ENCODE results near the gene TMEM179.

TMEM179 gene

DNA sequence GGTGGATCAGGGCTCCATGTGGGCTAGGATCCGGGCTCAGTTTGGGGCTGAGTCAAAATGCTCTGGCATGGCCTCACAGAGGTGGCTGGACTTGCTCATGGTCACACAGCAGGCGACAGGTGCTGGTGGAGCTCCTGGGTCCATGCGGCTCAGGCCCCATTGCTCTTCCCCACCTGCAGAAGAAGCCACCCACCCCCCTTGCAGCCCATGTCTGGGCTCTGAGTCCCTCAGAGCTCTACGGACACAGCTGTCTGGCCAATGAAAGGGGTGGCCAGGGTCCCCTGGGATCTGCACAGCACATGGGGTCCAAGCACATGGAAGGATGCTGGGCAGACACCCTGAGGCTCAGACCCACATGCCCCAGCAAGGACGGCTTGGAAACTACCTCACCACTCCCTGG, 42.0 kb downstream of the TMEM179 start:
- TF ChIP-seq TAF1 (IDR thresholded peaks at IDR 0.05; ENCODE audit: borderline replicate concordance, insufficient read depth, low read length), result no peak
- TF ChIP-seq, protein P1, sequence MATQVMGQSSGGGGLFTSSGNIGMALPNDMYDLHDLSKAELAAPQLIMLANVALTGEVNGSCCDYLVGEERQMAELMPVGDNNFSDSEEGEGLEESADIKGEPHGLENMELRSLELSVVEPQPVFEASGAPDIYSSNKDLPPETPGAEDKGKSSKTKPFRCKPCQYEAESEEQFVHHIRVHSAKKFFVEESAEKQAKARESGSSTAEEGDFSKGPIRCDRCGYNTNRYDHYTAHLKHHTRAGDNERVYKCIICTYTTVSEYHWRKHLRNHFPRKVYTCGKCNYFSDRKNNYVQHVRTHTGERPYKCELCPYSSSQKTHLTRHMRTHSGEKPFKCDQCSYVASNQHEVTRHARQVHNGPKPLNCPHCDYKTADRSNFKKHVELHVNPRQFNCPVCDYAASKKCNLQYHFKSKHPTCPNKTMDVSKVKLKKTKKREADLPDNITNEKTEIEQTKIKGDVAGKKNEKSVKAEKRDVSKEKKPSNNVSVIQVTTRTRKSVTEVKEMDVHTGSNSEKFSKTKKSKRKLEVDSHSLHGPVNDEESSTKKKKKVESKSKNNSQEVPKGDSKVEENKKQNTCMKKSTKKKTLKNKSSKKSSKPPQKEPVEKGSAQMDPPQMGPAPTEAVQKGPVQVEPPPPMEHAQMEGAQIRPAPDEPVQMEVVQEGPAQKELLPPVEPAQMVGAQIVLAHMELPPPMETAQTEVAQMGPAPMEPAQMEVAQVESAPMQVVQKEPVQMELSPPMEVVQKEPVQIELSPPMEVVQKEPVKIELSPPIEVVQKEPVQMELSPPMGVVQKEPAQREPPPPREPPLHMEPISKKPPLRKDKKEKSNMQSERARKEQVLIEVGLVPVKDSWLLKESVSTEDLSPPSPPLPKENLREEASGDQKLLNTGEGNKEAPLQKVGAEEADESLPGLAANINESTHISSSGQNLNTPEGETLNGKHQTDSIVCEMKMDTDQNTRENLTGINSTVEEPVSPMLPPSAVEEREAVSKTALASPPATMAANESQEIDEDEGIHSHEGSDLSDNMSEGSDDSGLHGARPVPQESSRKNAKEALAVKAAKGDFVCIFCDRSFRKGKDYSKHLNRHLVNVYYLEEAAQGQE (IDR thresholded peaks at IDR 0.05; ENCODE audit: insufficient read depth in 1 of 2, low read depth in 2 of 2, low read length in 2 of 2), result no peak
- TF ChIP-seq SIN3A (IDR thresholded peaks at IDR 0.05; ENCODE audit: borderline replicate concordance, insufficient read depth, low read length), result no peak
- TF ChIP-seq POLR2AphosphoS5 (IDR thresholded peaks at IDR 0.05; ENCODE audit: low read depth, low read length), result no peak
- no peak for TF ChIP-seq FOXP2 (optimal IDR thresholded peaks at IDR 0.05; ENCODE audit: borderline replicate concordance, extremely low read depth, extremely low read length, insufficient read depth)

DNA sequence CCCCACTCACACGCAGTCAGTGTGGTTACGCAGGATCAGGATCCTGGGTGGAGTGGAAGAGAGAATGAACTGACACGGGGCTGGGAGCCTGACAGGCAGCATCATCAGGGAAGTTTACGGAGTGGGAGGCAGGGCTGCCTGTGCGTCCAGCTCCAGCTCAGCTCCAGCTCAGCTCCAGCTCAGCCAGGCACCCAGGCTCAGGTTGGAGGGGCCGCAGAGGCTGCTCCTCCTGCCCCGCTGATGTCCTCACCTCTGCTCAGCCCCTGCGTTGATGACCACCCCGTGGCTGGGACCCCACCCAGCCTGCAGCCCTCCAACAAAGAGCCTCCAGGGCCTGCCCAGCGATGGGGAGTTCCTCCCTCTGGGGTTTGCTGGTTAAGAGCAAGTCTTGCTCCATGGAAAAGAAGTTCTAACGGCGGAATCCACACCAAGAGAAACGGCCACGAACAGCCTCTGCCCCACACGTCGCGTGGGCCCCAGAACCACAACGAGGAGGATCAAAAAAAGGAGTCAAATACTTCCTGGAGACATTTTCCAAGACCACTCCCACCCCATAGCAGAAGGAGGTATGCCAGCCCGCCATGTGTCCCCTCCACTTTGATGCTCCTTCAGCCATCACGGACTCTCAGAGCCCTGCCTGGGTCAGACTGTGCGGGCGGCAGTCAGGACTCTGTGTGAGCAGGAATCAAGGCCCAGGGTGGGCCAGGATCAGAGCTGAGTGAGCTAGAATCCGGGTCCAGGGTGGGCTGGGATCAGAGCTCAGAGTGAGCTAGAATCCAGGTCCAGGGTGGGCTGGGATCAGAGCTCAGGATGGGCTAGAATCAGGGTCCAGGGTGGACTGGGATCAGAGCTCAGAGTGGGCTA, 42.7 kb downstream of the TMEM179 start:
- TF ChIP-seq POLR2AphosphoS5 (IDR thresholded peaks at IDR 0.05; ENCODE audit: low read depth, low read length) (no peak), TAF1 (IDR thresholded peaks at IDR 0.05; ENCODE audit: borderline replicate concordance, insufficient read depth, low read length) (no peak), SIN3A (IDR thresholded peaks at IDR 0.05; ENCODE audit: borderline replicate concordance, insufficient read depth, low read length) (no peak), FOXP2 (optimal IDR thresholded peaks at IDR 0.05; ENCODE audit: borderline replicate concordance, extremely low read depth, extremely low read length, insufficient read depth) (no peak)
- TF ChIP-seq, protein P1 (IDR thresholded peaks at IDR 0.05; ENCODE audit: insufficient read depth in 1 of 2, low read depth in 2 of 2, low read length in 2 of 2), result no peak

DNA sequence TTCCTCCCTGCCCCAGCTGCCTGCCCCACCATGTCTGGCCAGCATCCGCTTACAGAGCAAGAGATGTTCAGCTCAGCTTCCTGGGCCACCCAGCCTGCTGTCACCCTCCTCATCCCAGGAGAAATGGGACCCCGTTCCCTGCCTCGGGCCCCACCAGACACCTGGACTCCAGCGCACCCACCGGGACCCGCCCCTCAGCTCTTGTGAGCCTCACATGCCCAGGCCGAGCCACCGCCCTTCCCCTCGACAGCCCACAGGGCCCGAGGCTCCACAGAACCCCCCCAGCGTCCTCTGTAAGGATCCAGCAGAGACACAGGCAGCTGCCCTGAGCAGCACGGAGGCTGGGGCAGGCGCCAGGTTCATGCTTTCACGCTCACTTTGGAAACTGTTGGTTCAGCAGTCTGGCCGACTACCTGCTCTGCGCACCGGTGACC, 43.4 kb downstream of the TMEM179 start:
- TF ChIP-seq POLR2AphosphoS5 (IDR thresholded peaks at IDR 0.05; ENCODE audit: low read depth, low read length), result no peak
- TF ChIP-seq FOXP2 (optimal IDR thresholded peaks at IDR 0.05; ENCODE audit: borderline replicate concordance, extremely low read depth, extremely low read length, insufficient read depth), result no peak
- TF ChIP-seq, protein P1 (IDR thresholded peaks at IDR 0.05; ENCODE audit: insufficient read depth in 1 of 2, low read depth in 2 of 2, low read length in 2 of 2), result no peak
- no peak for TF ChIP-seq SIN3A (IDR thresholded peaks at IDR 0.05; ENCODE audit: borderline replicate concordance, insufficient read depth, low read length)
- TF ChIP-seq TAF1 (IDR thresholded peaks at IDR 0.05; ENCODE audit: borderline replicate concordance, insufficient read depth, low read length), result no peak

DNA sequence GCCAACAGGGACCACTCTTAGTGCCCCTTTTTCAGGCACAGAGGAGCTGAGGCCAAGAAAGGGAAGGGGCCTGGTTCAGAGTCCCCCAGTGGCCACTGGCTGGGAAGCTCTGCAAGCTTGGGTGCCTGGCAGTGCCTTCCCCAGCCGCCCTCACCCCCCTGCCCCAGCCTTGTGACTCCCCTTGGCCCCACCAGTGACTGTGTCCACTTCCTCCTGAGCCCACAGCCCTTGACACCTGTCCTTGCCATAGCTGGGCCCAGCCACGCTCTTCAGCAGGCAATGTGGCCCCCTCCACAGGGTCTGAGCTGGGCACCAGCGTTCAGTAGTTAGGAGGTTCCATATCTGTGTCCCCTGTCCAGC, 44.0 kb downstream of the TMEM179 start:
- TF ChIP-seq, protein P1 (IDR thresholded peaks at IDR 0.05; ENCODE audit: insufficient read depth in 1 of 2, low read depth in 2 of 2, low read length in 2 of 2), result no peak
- TF ChIP-seq POLR2AphosphoS5 (IDR thresholded peaks at IDR 0.05; ENCODE audit: low read depth, low read length) (no peak), FOXP2 (optimal IDR thresholded peaks at IDR 0.05; ENCODE audit: borderline replicate concordance, extremely low read depth, extremely low read length, insufficient read depth) (no peak), SIN3A (IDR thresholded peaks at IDR 0.05; ENCODE audit: borderline replicate concordance, insufficient read depth, low read length) (no peak), TAF1 (IDR thresholded peaks at IDR 0.05; ENCODE audit: borderline replicate concordance, insufficient read depth, low read length) (no peak)
